Loucy (cell line): ENCODE results near the gene CTNNB1.

ENCODE experiments used
- H2AFZ ChIP-seq: fragments of 200-600 bp; sonication (generic); 2 replicates; pipeline ENCODE4 v1.6.0; 2016; ENCODE audit warnings: antibody characterized with exemption, mild to moderate bottlenecking, low read length, moderate library complexity
- H3F3A ChIP-seq: fragments of 200-600 bp; 2 replicates; pipeline ENCODE4 v1.6.0; 2016; ENCODE audit warnings: antibody characterized with exemption, low read depth, mild to moderate bottlenecking
- H3K27me3 ChIP-seq: fragments of 200-600 bp; sonication (generic); 2 replicates; pipeline ENCODE4 v1.6.1; 2014; ENCODE audit warnings: low read length, mild to moderate bottlenecking; ENCODE audit not compliant: insufficient read depth, poor library complexity, severe bottlenecking
- H3K36me3 ChIP-seq: fragments of 200-600 bp; sonication (generic); 2 replicates; pipeline ENCODE4 v1.6.1; 2016; ENCODE audit warnings: low read length; ENCODE audit not compliant: insufficient read depth
- H3K4me1 ChIP-seq: fragments of 200-600 bp; sonication (generic); 2 replicates; pipeline ENCODE4 v1.5.1; 2014; ENCODE audit warnings: low read length, mild to moderate bottlenecking; ENCODE audit not compliant: insufficient read depth, poor library complexity, severe bottlenecking
- H3K4me2 ChIP-seq: fragments of 200-600 bp; sonication (generic); 2 replicates; pipeline ENCODE4 v1.6.0; 2014; ENCODE audit warnings: antibody characterized with exemption, low read length, low read depth, mild to moderate bottlenecking; ENCODE audit not compliant: poor library complexity, severe bottlenecking
- H3K4me3 ChIP-seq: fragments of 200-600 bp; sonication (generic); 2 replicates; pipeline ENCODE4 v1.5.1; 2014; ENCODE audit warnings: low read length, mild to moderate bottlenecking, mixed read lengths; ENCODE audit not compliant: poor library complexity, severe bottlenecking
- H3K79me2 ChIP-seq: fragments of 200-600 bp; sonication (generic); 2 replicates; pipeline ENCODE4 v1.6.1; 2014; ENCODE audit warnings: low read length; ENCODE audit not compliant: insufficient read depth
- H3K9ac ChIP-seq: fragments of 200-600 bp; sonication (generic); 2 replicates; pipeline ENCODE4 v1.6.0; 2014; ENCODE audit warnings: mild to moderate bottlenecking, low read depth, low read length, moderate library complexity; ENCODE audit not compliant: poor library complexity, severe bottlenecking
- H3K9me2 ChIP-seq: fragments of 200-600 bp; sonication (generic); replicated peaks from 2 replicates; pipeline ENCODE4 v1.6.1; 2016; ENCODE audit warnings: low read depth, low read length, mixed read lengths
- H3K9me3 ChIP-seq: fragments of 200-600 bp; sonication (generic); 2 replicates; pipeline ENCODE4 v1.6.1; 2014; ENCODE audit warnings: mild to moderate bottlenecking, antibody characterized with exemption, low read length, low read depth; ENCODE audit not compliant: insufficient read depth
- H4K20me1 ChIP-seq: fragments of 200-600 bp; sonication (generic); 2 replicates; pipeline ENCODE4 v1.6.0; 2014; ENCODE audit warnings: antibody characterized with exemption, low read length, mild to moderate bottlenecking; ENCODE audit not compliant: insufficient read depth, poor library complexity, severe bottlenecking
- CTCF ChIP-seq: fragments of 200-600 bp; sonication (generic); conservative IDR thresholded peaks from 2 replicates; pipeline ENCODE4 v1.5.1; 2014; ENCODE audit warnings: mild to moderate bottlenecking, antibody characterized with exemption, low read length
- EZH2phosphoT487 ChIP-seq: fragments of 200-600 bp; IDR thresholded peaks from 2 replicates; pipeline ENCODE4 v1.6.1; 2018; ENCODE audit warnings: antibody characterized with exemption, mild to moderate bottlenecking, moderate library complexity, borderline replicate concordance

CTNNB1 gene

GRCh38 chr3:41222012-41222411, 22.7 kb downstream of the CTNNB1 start:
- H3K4me2 ChIP-seq = no peak overlapping the region
- peaks cover 34% of the 10 kb centered on the region for H3K36me3 ChIP-seq

GRCh38 chr3:41222501-41222900, 23.2 kb downstream of the CTNNB1 start:
- Histone ChIP-seq H3K4me1 (peaks cover 12% of the 10 kb centered on the region), H3K9me3 (no peaks in the 10 kb centered on the region), H4K20me1 (peaks cover 71% of the 10 kb centered on the region), H3K9ac (no peak overlapping the region), H3K9me2 (no peaks in the 10 kb centered on the region), H3K4me3 (no peak overlapping the region), H2AFZ (no peak overlapping the region), H3F3A (no peaks in the 10 kb centered on the region), H3K79me2 (peaks cover 87% of the 10 kb centered on the region), H3K27me3 (no peaks in the 10 kb centered on the region), H3K36me3 (peaks cover 39% of the 10 kb centered on the region), H3K4me2 (no peak overlapping the region)
- no peak for TF ChIP-seq CTCF
- no peak for TF ChIP-seq EZH2phosphoT487

More at GRCh38 chr3:41222012-41222411, 22.7 kb downstream of the CTNNB1 start:
- Histone ChIP-seq H4K20me1 (peaks cover 76% of the 10 kb centered on the region), H3K27me3 (no peaks in the 10 kb centered on the region), H3K79me2 (peaks cover 88% of the 10 kb centered on the region), H2AFZ (no peak overlapping the region), H3K9ac (no peak overlapping the region), H3K9me2 (no peaks in the 10 kb centered on the region), H3K4me3 (no peak overlapping the region), H3K9me3 (no peaks in the 10 kb centered on the region), H3F3A (no peaks in the 10 kb centered on the region), H3K4me1 (peaks cover 17% of the 10 kb centered on the region)
- TF ChIP-seq CTCF (no peak), EZH2phosphoT487 (no peak)

- peaks cover 87% of the 10 kb centered on the region for H3K79me2 ChIP-seq
- H3K9ac ChIP-seq = no peak overlapping the region
- TF ChIP-seq EZH2phosphoT487 = no peak
- no peak for TF ChIP-seq CTCF
- H3F3A ChIP-seq = no peaks in the 10 kb centered on the region
- no peak overlapping the region for H3K4me3 ChIP-seq
- H3K9me3 ChIP-seq = no peaks in the 10 kb centered on the region
- no peaks in the 10 kb centered on the region for H3K9me2 ChIP-seq
- H3K4me1 ChIP-seq = peaks cover 9% of the 10 kb centered on the region
- no peak overlapping the region for H3K4me2 ChIP-seq
- H2AFZ ChIP-seq = no peak overlapping the region
- H3K27me3 ChIP-seq = no peaks in the 10 kb centered on the region
- peaks cover 65% of the 10 kb centered on the region for H4K20me1 ChIP-seq
- peaks cover 44% of the 10 kb centered on the region for H3K36me3 ChIP-seq
These were observed 23.8 kb downstream of the CTNNB1 start for GRCh38 chr3:41223078-41223477.
